NCI-H2171 (cell line): ENCODE measurements around the gene URGCP.

ENCODE experiments used
- DNase-seq: peaks from one replicate; lab custom pipeline; 2025; lab: John Stamatoyannopoulos, UW

The URGCP gene

GRCh38 chr7:43906331-43907010 lies at the start of gene URGCP:
Gene URGCP (minus strand): TSS chr7:43906596. CDS start chr7:43906575, 21 bp downstream.
- DNase-seq: peak; percentile 18

GRCh38 chr7:43956027-43956426 lies 49.6 kb upstream of the URGCP start:
- DNase-seq: no peak

GRCh38 chr7:43954524-43955228 lies 48.3 kb upstream of the URGCP start:
- DNase-seq: peak; percentile 51

- DNase-seq: no peak
Measured at GRCh38 chr7:43953071-43953470, 46.7 kb upstream of the URGCP start.

GRCh38 chr7:43952028-43952427 lies 45.6 kb upstream of the URGCP start:
- no peak for DNase-seq

GRCh38 chr7:43944286-43944685 lies 37.9 kb upstream of the URGCP start:
- no peak for DNase-seq

- no peak for DNase-seq
Measured at GRCh38 chr7:43943417-43944187, 37.2 kb upstream of the URGCP start.

GRCh38 chr7:43942997-43943396 lies 36.6 kb upstream of the URGCP start:
- no peak for DNase-seq

- DNase-seq: no peak
Measured at GRCh38 chr7:43942250-43942649, 35.9 kb upstream of the URGCP start.

- DNase-seq: no peak
Measured at GRCh38 chr7:43938892-43939482, 32.6 kb upstream of the URGCP start.

- DNase-seq: no peak
Measured at GRCh38 chr7:43937444-43937843, 31.0 kb upstream of the URGCP start.

GRCh38 chr7:43933902-43934560 lies 27.6 kb upstream of the URGCP start:
- no peak for DNase-seq

- DNase-seq: no peak
Measured at GRCh38 chr7:43931346-43931745, 24.9 kb upstream of the URGCP start.

- DNase-seq: no peak
Measured at GRCh38 chr7:43929529-43930457, 23.4 kb upstream of the URGCP start.

GRCh38 chr7:43927810-43928209 lies 21.4 kb upstream of the URGCP start:
- no peak for DNase-seq

GRCh38 chr7:43926798-43927123 lies 20.4 kb upstream of the URGCP start:
- DNase-seq: no peak

- DNase-seq: peak; percentile 84
Measured at GRCh38 chr7:43925984-43926797, 19.8 kb upstream of the URGCP start, which contains the start of gene UBE2D4. Gene UBE2D4 (plus strand): TSS chr7:43926436. CDS start chr7:43926533, 97 bp downstream.

GRCh38 chr7:43922726-43923125 lies 16.3 kb upstream of the URGCP start:
- no peak for DNase-seq

- no peak for DNase-seq
Measured at GRCh38 chr7:43921423-43921822, 15.0 kb upstream of the URGCP start.

- DNase-seq: no peak
Measured at GRCh38 chr7:43915907-43916306, 9.5 kb upstream of the URGCP start.
